ENCODE data around the gene GRIA3.
"Not testable (repeated sequence)": the region's sequence is repeated elsewhere in the genome, so short reads cannot be mapped to it uniquely, and the experiment has no call there.

The GRIA3 gene

GRCh38 chrX:123358457-123358856 lies 174.4 kb downstream of the GRIA3 start:
- Mint-ChIP-seq H3K4me1 (ENCODE audit: low read depth) (no peaks in the 10 kb centered on the region), H3K4me3 (no peak overlapping the region), H3K36me3 (ENCODE audit: low read depth) (no peaks in the 10 kb centered on the region), H3K27ac (no peak overlapping the region), H3K27me3 (no peaks in the 10 kb centered on the region), H3K9me3 (no peaks in the 10 kb centered on the region)
- intact Hi-C loops (cut with micrococcal nuclease) = no loop called here

DNA sequence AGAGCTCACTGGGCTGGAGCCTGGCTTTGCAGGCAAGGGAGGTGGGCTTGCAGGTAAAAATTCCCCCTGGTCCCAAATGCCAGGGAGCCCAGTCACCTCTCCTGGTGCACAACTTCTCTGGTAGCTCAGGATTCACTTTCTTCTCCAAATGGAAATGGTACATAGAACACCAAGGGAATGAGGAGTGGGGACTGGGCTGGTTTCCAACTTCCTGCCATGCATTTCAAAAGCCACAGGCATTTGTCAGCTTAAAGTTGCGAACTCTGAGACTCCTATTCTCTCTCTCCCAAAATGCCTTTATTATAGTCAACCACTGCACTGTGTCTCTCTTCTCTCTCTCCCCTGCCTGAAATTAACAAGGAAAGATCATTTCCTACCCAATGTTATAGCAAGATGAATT lies 177.3 kb downstream of the GRIA3 start:
- Mint-ChIP-seq H3K27me3 (no peaks in the 10 kb centered on the region), H3K4me3 (no peak overlapping the region), H3K4me1 (ENCODE audit: low read depth) (no peaks in the 10 kb centered on the region), H3K27ac (no peak overlapping the region), H3K36me3 (ENCODE audit: low read depth) (no peaks in the 10 kb centered on the region), H3K9me3 (no peaks in the 10 kb centered on the region)
- intact Hi-C loops (cut with micrococcal nuclease) = no loop called here

- H3K4me3 Mint-ChIP-seq; H3K27me3 Mint-ChIP-seq; H3K36me3 Mint-ChIP-seq (ENCODE audit: low read depth); H3K27ac Mint-ChIP-seq; H3K4me1 Mint-ChIP-seq (ENCODE audit: low read depth); intact Hi-C loops (cut with micrococcal nuclease): not testable (repeated sequence)
- peaks cover 30% of the 10 kb centered on the region for H3K9me3 Mint-ChIP-seq
These were observed 202.1 kb downstream of the GRIA3 start for GRCh38 chrX:123386196-123386595.

GRCh38 chrX:123392921-123393320 lies 208.8 kb downstream of the GRIA3 start:
- Mint-ChIP-seq H3K27me3 (no peaks in the 10 kb centered on the region), H3K4me1 (ENCODE audit: low read depth) (no peaks in the 10 kb centered on the region), H3K4me3 (no peak overlapping the region), H3K27ac (no peak overlapping the region), H3K9me3 (peaks cover 31% of the 10 kb centered on the region), H3K36me3 (ENCODE audit: low read depth) (no peaks in the 10 kb centered on the region)
- intact Hi-C loops (cut with micrococcal nuclease) = no loop called here

DNA sequence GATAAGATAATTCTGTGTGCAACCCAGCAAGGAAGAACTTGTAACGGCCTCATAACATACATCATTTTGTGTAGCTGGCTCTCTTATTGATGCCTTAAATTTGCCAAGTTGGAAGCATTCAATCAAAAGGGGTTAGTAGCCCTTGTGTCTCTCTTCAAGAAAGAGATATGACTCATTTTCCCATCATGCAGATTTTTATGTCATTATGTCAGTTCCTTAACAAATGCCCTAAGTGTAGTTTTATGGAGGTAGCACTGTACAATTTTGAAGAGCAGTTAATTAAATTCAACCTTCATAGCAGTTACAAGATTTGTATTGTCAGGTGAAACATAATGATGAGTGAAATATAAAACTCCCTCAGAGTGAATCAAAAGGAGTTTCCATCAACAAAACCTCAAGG lies 215.6 kb downstream of the GRIA3 start:
- intact Hi-C loops (cut with micrococcal nuclease) = no loop called here
- no peaks in the 10 kb centered on the region for H3K9me3 Mint-ChIP-seq
- no peak overlapping the region for H3K4me3 Mint-ChIP-seq
- no peaks in the 10 kb centered on the region for H3K36me3 Mint-ChIP-seq (ENCODE audit: low read depth)
- H3K27ac Mint-ChIP-seq = no peak overlapping the region
- H3K27me3 Mint-ChIP-seq = no peaks in the 10 kb centered on the region
- no peaks in the 10 kb centered on the region for H3K4me1 Mint-ChIP-seq (ENCODE audit: low read depth)

- intact Hi-C loops (cut with micrococcal nuclease) = no loop called here
- Mint-ChIP-seq H3K9me3 (no peaks in the 10 kb centered on the region), H3K4me3 (no peak overlapping the region), H3K36me3 (ENCODE audit: low read depth) (no peaks in the 10 kb centered on the region), H3K27ac (no peak overlapping the region), H3K27me3 (no peaks in the 10 kb centered on the region), H3K4me1 (ENCODE audit: low read depth) (no peaks in the 10 kb centered on the region)
These were observed 221.2 kb downstream of the GRIA3 start for GRCh38 chrX:123405231-123405630.

DNA sequence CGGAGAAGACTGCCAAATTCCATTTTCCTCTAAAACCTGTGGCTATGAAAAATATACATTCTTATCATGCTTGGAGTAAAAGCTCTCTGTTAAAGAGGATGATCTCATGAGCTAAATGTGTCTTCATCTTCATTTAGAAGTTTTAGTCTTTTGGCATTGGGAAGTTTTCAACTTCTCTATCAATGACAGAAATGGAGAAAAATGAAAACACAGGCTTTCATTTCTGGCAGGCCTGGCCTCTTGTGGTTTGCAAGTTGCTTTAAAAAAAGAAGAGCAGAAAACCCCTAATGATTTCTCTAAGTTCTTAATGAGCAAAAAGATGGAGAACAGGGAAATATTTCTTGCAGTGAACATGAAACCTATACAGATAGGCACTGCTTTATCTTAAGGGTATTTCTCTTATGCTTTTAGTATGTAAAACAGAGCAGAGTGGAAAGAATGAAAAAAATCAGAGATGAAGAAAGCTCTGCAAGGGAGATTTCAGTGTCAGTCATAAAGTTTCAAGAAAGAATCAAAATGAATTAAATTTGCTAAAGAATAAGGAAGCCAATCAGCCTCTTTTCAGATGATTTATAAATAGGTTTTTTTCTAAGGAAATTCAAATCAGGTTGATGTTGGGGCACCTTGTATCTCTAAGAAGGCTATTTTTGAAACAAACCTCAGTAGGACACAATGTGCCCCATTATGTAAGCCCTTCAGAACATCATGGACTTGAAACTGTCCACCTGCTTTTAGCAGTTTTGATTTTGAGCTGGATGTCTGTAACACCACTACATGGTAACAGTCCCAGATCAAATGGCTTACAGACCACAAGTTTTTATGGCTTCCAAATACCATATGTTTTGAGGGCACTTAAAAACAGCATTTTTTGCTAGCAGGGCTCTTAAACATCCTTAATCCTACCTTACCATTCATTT lies 225.0 kb downstream of the GRIA3 start:
- intact Hi-C loops (cut with micrococcal nuclease) = no loop called here
- no peaks in the 10 kb centered on the region for H3K4me1 Mint-ChIP-seq (ENCODE audit: low read depth)
- H3K27me3 Mint-ChIP-seq = no peaks in the 10 kb centered on the region
- H3K4me3 Mint-ChIP-seq = no peak overlapping the region
- H3K27ac Mint-ChIP-seq = no peak overlapping the region
- no peaks in the 10 kb centered on the region for H3K9me3 Mint-ChIP-seq
- no peaks in the 10 kb centered on the region for H3K36me3 Mint-ChIP-seq (ENCODE audit: low read depth)

DNA sequence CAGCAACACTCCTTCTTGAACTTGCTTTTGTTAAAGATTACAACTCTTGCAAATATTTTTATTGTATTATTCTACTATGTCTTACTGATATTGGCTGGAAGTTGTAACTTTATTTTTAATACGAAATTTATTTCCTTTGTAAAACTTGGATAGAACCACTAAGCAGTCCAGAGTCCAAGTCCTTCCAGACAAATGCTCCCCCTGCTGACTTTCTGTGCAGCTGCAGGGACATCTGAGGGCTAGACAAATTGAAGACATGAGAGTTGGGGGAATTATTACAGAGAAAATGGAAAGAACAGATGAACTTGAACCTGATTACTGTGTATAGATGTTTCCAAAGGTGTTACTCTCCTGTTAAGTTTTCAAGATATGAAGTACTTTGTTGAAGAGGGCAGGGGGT lies 238.8 kb downstream of the GRIA3 start:
- no peaks in the 10 kb centered on the region for H3K9me3 Mint-ChIP-seq
- intact Hi-C loops (cut with micrococcal nuclease) = no loop called here
- no peak overlapping the region for H3K27ac Mint-ChIP-seq
- H3K27me3 Mint-ChIP-seq = no peaks in the 10 kb centered on the region
- H3K4me3 Mint-ChIP-seq = no peak overlapping the region
- no peaks in the 10 kb centered on the region for H3K36me3 Mint-ChIP-seq (ENCODE audit: low read depth)
- no peaks in the 10 kb centered on the region for H3K4me1 Mint-ChIP-seq (ENCODE audit: low read depth)

DNA sequence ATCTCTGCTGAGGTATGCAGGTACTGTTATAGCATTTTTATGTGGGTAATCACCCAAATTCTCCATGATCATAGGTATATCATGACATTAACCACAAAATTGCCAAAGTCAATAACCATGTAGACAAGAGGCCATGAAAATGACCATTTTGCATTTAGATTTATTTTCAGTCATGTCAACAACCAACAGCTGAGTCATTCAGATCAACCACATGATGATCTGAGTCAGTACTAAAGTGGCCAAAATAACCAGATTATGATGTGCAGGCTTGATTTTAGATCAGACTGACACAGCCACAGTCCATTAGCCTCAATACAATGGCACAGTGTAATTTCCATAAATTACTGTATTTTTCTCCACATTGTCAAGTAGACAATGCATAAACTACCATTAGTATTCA lies 240.5 kb downstream of the GRIA3 start:
- Mint-ChIP-seq H3K4me3 (no peak overlapping the region), H3K27ac (no peak overlapping the region), H3K27me3 (no peaks in the 10 kb centered on the region), H3K9me3 (no peaks in the 10 kb centered on the region), H3K36me3 (ENCODE audit: low read depth) (no peaks in the 10 kb centered on the region), H3K4me1 (ENCODE audit: low read depth) (no peaks in the 10 kb centered on the region)
- intact Hi-C loops (cut with micrococcal nuclease) = no loop called here

DNA sequence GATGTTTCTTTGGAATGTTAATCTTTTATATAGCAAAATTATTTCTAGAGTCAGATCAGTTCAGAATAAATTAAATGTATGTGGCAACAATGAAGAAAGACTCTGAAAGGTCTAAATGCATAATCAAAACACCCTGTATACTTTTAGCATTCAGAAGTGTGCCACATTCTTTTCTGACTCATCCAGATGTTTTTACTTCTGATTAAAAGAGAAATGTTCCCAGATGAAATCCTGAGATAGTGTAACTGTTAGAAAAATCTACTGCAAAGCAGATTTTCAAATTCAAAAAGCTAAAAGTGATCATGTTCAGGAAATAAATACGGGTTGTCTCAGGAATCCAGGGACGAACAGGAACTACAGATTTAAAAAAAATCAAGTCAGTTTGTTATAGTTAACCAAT lies 241.4 kb downstream of the GRIA3 start:
- intact Hi-C loops (cut with micrococcal nuclease) = no loop called here
- no peaks in the 10 kb centered on the region for H3K4me1 Mint-ChIP-seq (ENCODE audit: low read depth)
- no peaks in the 10 kb centered on the region for H3K9me3 Mint-ChIP-seq
- no peaks in the 10 kb centered on the region for H3K27me3 Mint-ChIP-seq
- H3K36me3 Mint-ChIP-seq (ENCODE audit: low read depth) = no peaks in the 10 kb centered on the region
- no peak overlapping the region for H3K4me3 Mint-ChIP-seq
- H3K27ac Mint-ChIP-seq = no peak overlapping the region

DNA sequence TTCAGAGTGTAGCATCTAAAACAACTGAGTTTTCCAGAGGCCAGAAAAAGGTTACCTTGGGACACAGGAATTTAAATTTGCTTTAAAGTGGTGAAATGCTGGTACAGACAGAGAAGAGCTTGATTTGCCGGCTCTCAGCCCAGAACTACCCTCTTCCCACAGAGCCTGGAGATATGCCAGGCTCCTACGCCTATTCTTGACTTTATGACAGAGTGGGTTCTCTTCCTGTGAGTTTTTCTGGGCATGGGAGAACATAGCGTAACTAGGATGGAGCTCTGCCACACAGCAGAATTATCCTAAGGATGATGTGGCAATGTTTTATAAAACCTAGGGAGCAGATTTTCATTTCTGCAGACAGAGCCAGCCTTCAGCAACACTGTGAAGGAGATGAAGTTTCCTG lies 241.8 kb downstream of the GRIA3 start:
- no peaks in the 10 kb centered on the region for H3K4me1 Mint-ChIP-seq (ENCODE audit: low read depth)
- intact Hi-C loops (cut with micrococcal nuclease) = no loop called here
- H3K27me3 Mint-ChIP-seq = no peaks in the 10 kb centered on the region
- H3K36me3 Mint-ChIP-seq (ENCODE audit: low read depth) = no peaks in the 10 kb centered on the region
- no peaks in the 10 kb centered on the region for H3K9me3 Mint-ChIP-seq
- no peak overlapping the region for H3K27ac Mint-ChIP-seq
- H3K4me3 Mint-ChIP-seq = no peak overlapping the region

- Mint-ChIP-seq H3K27ac (no peak overlapping the region), H3K4me3 (no peak overlapping the region), H3K36me3 (ENCODE audit: low read depth) (no peaks in the 10 kb centered on the region), H3K27me3 (no peaks in the 10 kb centered on the region), H3K9me3 (no peaks in the 10 kb centered on the region), H3K4me1 (ENCODE audit: low read depth) (no peaks in the 10 kb centered on the region)
- intact Hi-C loops (cut with micrococcal nuclease) = no loop called here
These were observed 248.5 kb downstream of the GRIA3 start for GRCh38 chrX:123432361-123433150.

GRCh38 chrX:123436512-123437136 lies 252.5 kb downstream of the GRIA3 start:
- no peaks in the 10 kb centered on the region for H3K36me3 Mint-ChIP-seq (ENCODE audit: low read depth)
- intact Hi-C loops (cut with micrococcal nuclease) = no loop called here
- H3K27ac Mint-ChIP-seq = no peak overlapping the region
- H3K9me3 Mint-ChIP-seq = no peaks in the 10 kb centered on the region
- H3K4me3 Mint-ChIP-seq = no peak overlapping the region
- no peaks in the 10 kb centered on the region for H3K4me1 Mint-ChIP-seq (ENCODE audit: low read depth)
- H3K27me3 Mint-ChIP-seq = no peaks in the 10 kb centered on the region

GRCh38 chrX:123439926-123440325 lies 255.8 kb downstream of the GRIA3 start:
- H3K27me3 Mint-ChIP-seq; H3K4me1 Mint-ChIP-seq (ENCODE audit: low read depth); H3K27ac Mint-ChIP-seq; intact Hi-C loops (cut with micrococcal nuclease); H3K9me3 Mint-ChIP-seq; H3K4me3 Mint-ChIP-seq; H3K36me3 Mint-ChIP-seq (ENCODE audit: low read depth): not testable (repeated sequence)

Measured in dendritic cell treated with granulocyte-macrophage colony-stimulating factor and Interleukin-4, amounts not matched to agents 40 ng/mL and 50 ng/mL, for 4 days (primary cell).